Testis (tissue), 2 donors: Measurements from ENCODE around the gene ZFP69.

Experiments
- CTCF ChIP-seq, 3 experiments: fragments of 450-650 bp in 2 of 3; fragments of 200-600 bp in 1 of 3; sonication (generic) in 1 of 3; IDR thresholded peaks; one replicate each; pipeline ENCODE4 v1.5.1; 2016 to 2019; ENCODE audit warnings: antibody characterized with exemption in 3 of 3, mild to moderate bottlenecking in 2 of 3, moderate library complexity in 1 of 3
- POLR2A ChIP-seq: fragments of 450-650 bp; IDR thresholded peaks from one replicate; pipeline ENCODE4 v1.6.1; 2017; ENCODE audit warnings: antibody characterized with exemption, mild to moderate bottlenecking, moderate library complexity

GRCh38 chr1:40477678-40478053, 576 bp downstream of the ZFP69 start:
- no peak for TF ChIP-seq CTCF (IDR thresholded peaks at IDR 0.05)
- TF ChIP-seq POLR2A = no peak
